T-helper 2 cell treated with Interferon-gamma antibody and Interleukin-4, amounts not matched to agents 5 μg/mL and 100 μg/mL, for 36 hours (primary cell): ENCODE results near the gene DOK6.

Experiments used
- DNase-seq: peaks from one replicate; pipeline ENCODE4 v3.0.0; 2021; ENCODE audit warnings: low spot score
- H3K27ac Mint-ChIP-seq: one replicate; pipeline ENCODE4 v1.8.0; 2021; ENCODE audit warnings: mild to moderate bottlenecking, mixed read lengths
- H3K27me3 Mint-ChIP-seq: one replicate; pipeline ENCODE4 v1.8.0; 2021; ENCODE audit warnings: low read depth, mixed read lengths
- H3K36me3 Mint-ChIP-seq: one replicate; pipeline ENCODE4 v1.8.0; 2021; ENCODE audit warnings: low read depth, mixed read lengths
- H3K4me1 Mint-ChIP-seq: one replicate; pipeline ENCODE4 v1.8.0; 2021; ENCODE audit warnings: low read depth, mixed read lengths
- H3K4me3 Mint-ChIP-seq: one replicate; pipeline ENCODE4 v1.8.0; 2022; ENCODE audit warnings: mild to moderate bottlenecking, moderate library complexity, mixed read lengths
- H3K9me3 Mint-ChIP-seq: one replicate; pipeline ENCODE4 v1.8.0; 2021; ENCODE audit warnings: mixed read lengths

DOK6 gene

DNA sequence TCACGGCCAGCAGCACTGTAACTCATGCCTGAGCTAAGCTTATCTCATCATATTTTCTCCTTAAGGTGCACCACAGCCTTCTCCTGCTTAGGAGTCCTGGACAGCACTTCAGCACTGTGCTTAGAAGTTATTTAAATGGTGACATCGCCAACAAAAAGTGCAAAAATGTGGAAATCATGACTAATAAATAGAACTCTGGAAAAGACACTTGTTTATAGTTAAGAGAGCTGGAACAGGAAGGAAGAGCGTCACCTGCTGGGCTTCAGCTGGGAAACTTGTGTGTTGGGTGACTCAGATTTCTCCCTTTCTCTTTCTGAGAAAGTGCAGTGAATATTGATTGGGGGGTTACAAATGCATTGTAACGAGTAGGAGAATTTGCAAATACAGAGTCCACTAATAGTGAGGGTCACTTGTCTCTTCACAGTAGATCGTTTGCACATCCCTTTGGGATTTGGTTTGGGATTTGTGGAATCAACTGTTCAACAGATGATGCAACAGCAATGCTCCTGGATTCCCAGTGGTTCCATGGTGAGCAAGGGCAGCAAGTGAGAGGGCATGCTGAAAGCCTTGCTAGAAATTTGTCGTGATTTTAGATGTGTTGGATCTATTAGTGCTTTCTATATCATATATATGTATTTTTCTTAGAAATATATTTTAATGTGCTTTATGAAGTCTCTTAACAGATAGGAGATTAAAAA, 84.2 kb downstream of the DOK6 start:
- Mint-ChIP-seq H3K4me3 (no peak overlapping the region), H3K36me3 (no peaks in the 10 kb centered on the region), H3K9me3 (no peaks in the 10 kb centered on the region), H3K27ac (no peak overlapping the region), H3K4me1 (no peaks in the 10 kb centered on the region), H3K27me3 (no peaks in the 10 kb centered on the region)
- DNase-seq, result no peak

DNA sequence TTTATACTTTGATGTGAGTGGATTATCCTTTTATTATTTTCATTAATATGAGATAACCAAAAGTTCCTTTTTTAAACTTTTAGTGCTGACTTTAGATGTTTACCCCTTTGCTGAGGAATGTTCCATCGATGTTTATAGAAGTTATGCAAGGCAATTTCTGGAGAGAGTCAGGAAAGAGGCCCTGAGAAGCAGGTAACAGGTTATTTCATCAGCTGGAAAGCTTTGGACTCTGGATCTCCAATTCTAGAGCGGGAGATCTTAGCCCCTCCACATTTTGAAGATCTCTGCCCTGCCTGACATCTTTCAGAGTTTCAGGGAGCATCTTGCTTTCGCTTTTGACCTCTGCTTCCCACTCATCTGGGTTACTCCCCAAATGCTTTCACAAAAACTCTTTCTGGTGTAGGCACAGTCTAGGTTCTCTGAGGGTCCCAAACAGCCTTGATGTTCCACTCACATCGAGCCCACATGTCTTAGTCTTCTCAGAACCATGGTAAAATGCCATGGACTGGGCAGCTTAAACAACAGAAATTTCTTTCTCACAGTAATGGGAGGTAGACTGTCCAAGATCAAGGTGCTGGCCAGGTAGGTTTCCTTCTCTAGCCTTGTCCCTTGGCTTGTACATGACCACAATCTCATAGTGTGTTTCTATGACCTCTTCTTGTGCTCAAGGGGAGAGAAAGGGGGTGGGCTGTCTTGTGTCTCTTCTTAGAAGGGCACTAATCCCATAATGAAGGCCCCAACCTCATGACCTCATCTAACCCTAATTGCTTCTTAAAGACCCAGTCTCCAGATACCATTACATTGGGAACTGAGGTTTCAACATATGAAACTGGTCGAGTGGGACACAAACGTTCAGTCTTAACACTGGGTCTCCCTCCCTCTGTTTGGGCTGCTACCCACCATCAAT, 87.1 kb downstream of the DOK6 start:
- DNase-seq, result no peak
- Mint-ChIP-seq H3K27me3 (no peaks in the 10 kb centered on the region), H3K36me3 (no peaks in the 10 kb centered on the region), H3K4me3 (no peak overlapping the region), H3K4me1 (no peaks in the 10 kb centered on the region), H3K27ac (no peak overlapping the region), H3K9me3 (no peaks in the 10 kb centered on the region)

DNA sequence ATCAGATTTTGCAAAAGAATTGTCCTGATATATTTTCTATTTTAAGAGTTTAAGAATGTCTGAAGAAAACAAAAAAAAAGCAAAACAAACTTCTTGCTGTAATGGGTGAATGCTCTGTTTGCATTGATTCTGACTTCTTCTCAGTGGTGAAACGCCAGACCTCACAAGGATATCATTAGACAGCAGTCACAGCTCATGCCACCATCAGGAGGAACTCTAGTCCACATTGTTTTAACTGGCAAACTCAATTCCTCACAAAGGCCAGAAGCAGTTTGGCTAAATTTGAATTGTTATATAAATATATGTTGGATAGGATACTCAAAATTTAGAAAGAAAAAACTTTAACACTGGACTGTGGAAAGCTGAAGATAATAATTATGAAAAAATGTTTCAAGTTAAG, 89.4 kb downstream of the DOK6 start:
- H3K27me3 Mint-ChIP-seq, result no peaks in the 10 kb centered on the region
- no peak overlapping the region for H3K27ac Mint-ChIP-seq
- no peak for DNase-seq
- H3K4me3 Mint-ChIP-seq, result no peak overlapping the region
- H3K9me3 Mint-ChIP-seq, result no peaks in the 10 kb centered on the region
- H3K36me3 Mint-ChIP-seq, result no peaks in the 10 kb centered on the region
- no peaks in the 10 kb centered on the region for H3K4me1 Mint-ChIP-seq

DNA sequence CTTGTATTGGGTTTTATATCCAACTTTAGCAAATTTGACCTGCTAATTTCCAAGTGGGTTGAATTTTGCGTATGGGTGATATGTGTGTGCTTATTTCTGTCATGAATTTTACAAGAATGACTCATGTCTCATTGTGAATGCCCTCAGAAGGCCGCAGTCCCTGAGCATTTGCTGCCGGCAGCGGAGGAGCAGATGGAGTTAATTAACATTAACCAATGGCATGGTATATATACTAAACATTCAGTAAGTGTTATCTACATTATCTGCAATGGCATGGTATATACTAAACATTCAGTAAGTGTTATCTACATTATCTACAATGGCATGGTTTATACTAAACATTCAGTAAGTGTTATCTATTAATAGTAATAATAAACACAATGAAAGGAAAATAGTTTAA, 90.1 kb downstream of the DOK6 start:
- Mint-ChIP-seq H3K36me3 (no peaks in the 10 kb centered on the region), H3K9me3 (no peaks in the 10 kb centered on the region), H3K27me3 (no peaks in the 10 kb centered on the region), H3K4me3 (no peak overlapping the region), H3K27ac (no peak overlapping the region), H3K4me1 (no peaks in the 10 kb centered on the region)
- no peak for DNase-seq

DNA sequence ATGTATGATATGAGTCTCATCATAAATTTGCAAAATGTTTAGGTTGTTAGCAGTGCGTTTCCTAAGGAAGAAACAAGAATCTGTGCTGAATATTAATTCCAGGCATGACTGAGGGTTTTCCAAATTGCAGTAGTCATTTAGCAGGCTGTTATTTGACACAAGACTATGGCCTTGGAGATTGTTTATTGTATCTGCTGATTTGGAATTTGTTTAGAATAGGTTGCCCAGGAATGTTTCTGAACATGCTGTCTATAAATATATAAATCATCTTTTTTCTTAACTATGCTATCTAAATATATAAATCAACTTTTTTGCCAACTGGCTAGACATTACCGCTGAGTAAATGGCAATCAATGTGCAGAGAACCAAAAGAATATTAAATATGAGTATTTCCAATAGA, 90.9 kb downstream of the DOK6 start:
- Mint-ChIP-seq H3K36me3 (no peaks in the 10 kb centered on the region), H3K27ac (no peak overlapping the region), H3K4me3 (no peak overlapping the region), H3K4me1 (no peaks in the 10 kb centered on the region), H3K27me3 (no peaks in the 10 kb centered on the region), H3K9me3 (no peaks in the 10 kb centered on the region)
- no peak for DNase-seq

DNA sequence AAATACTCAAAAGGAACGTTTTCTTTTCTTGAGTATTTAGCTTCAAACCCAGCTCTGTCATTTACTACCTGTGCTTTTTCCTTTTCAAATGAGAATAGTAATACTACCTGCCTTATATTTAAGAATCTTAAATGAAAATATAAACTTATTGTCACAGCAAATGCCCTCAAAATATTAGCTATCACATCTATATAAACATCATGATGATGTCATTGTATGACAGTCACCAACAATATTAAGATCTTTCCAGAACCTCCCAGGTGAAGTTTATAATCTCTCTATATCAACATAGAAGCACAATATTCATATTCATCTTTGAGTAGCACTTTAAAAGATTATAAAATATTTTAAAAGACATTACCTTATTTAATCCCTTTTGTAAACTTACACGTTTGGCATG, 92.2 kb downstream of the DOK6 start:
- no peak for DNase-seq
- Mint-ChIP-seq H3K9me3 (no peaks in the 10 kb centered on the region), H3K4me3 (no peak overlapping the region), H3K27ac (no peak overlapping the region), H3K36me3 (no peaks in the 10 kb centered on the region), H3K27me3 (no peaks in the 10 kb centered on the region), H3K4me1 (no peaks in the 10 kb centered on the region)

DNA sequence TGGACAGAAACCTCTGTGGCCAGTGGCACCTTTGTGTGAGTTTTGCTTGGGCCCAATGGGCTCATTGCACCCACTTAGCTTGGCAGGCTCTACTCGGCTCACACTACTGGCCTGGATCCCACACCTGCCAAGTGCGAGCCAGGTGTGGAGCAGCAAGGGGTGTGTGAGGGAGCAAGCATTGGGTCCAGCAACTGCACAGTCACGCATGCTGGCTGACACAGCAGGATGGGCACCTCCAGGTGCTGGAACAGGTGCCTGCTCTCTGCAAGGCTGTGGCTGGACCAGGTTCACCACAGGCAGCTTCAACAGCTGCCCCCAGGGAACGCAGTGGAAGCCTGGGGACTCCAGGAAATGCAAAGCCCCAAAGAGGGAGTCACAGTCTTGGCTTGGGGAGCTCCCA, 94.2 kb downstream of the DOK6 start:
- no peaks in the 10 kb centered on the region for H3K27me3 Mint-ChIP-seq
- H3K27ac Mint-ChIP-seq, result no peak overlapping the region
- DNase-seq, result no peak
- no peaks in the 10 kb centered on the region for H3K36me3 Mint-ChIP-seq
- no peaks in the 10 kb centered on the region for H3K4me1 Mint-ChIP-seq
- no peak overlapping the region for H3K4me3 Mint-ChIP-seq
- no peaks in the 10 kb centered on the region for H3K9me3 Mint-ChIP-seq

DNA sequence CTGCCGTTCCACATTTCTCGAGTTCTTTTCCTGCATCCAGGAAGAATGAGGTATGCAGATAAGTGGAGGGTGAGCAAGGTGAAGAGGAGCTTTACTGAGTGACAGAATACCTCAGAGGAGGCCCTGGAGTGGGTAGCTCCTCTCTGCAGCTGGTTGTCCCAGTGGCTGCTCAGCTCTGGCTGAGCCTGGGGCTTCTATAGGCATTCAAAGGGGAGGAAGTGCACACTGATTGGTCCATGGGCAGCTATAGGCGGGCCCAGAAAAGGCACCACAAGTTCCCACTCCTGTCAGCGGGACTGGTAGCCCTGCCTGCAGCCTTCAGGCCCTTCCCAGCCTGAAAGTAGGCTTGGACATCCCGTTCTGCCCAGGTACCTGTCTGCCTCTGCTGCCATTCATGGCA, 94.7 kb downstream of the DOK6 start:
- Mint-ChIP-seq H3K27me3 (no peaks in the 10 kb centered on the region), H3K36me3 (no peaks in the 10 kb centered on the region), H3K4me1 (no peaks in the 10 kb centered on the region), H3K4me3 (no peak overlapping the region), H3K9me3 (no peaks in the 10 kb centered on the region), H3K27ac (no peak overlapping the region)
- DNase-seq, result no peak

DNA sequence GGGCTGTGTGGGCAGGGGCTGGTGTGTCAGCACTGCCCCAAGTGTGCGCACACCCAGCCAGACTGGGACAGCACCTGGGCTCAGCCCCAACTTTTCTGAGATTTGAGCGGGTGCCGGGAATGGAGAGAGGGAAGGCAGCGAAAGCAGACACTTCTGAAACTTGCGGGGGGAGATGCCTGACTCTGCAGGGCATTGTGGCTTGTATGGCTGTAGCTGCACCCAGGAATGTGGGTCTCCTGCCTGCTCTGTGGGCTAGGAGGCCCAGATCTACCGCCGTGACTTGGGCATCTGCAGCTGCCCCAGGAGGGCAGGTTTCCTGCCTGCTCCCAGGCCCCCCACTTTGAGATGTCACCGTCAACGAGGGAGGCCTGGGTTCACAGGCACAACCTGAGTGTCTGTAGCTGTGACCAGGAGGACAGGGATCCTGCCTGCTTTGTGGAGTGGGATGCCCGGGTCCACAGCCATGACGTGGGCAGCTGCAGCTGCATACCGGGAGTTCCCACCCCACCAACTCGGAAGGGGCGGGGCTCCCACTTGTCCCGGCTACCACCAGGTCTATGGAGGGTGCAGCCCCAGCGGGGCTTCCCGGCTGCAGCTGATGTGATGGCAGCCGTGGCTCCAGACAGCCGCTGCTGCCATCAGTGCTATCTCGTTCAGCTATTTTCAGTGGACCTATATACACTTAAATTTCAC, 95.3 kb downstream of the DOK6 start:
- Mint-ChIP-seq H3K27me3 (no peaks in the 10 kb centered on the region), H3K9me3 (no peaks in the 10 kb centered on the region), H3K4me3 (no peak overlapping the region), H3K27ac (no peak overlapping the region), H3K4me1 (no peaks in the 10 kb centered on the region), H3K36me3 (no peaks in the 10 kb centered on the region)
- DNase-seq, result no peak

DNA sequence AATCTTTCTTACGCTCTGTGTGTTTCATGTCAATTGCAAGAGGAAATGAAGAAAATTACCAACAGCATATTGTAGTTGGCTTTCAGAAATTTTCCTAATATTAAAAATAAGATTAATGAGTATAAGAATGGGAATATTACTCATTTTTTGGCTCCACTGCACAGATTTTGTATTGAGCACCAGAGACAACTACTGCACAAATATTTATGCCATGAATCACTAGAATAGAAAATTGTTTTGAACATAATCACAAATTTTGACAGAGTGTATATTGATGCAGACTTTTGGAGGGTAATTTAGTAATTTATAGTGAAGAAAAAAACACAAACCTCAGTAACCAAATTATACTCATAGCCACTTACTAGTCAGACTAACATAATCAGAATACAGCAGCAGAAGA, 118.3 kb downstream of the DOK6 start:
- no peaks in the 10 kb centered on the region for H3K36me3 Mint-ChIP-seq
- no peaks in the 10 kb centered on the region for H3K9me3 Mint-ChIP-seq
- DNase-seq, result no peak
- no peaks in the 10 kb centered on the region for H3K4me1 Mint-ChIP-seq
- H3K27ac Mint-ChIP-seq, result no peak overlapping the region
- no peak overlapping the region for H3K4me3 Mint-ChIP-seq
- H3K27me3 Mint-ChIP-seq, result no peaks in the 10 kb centered on the region

DNA sequence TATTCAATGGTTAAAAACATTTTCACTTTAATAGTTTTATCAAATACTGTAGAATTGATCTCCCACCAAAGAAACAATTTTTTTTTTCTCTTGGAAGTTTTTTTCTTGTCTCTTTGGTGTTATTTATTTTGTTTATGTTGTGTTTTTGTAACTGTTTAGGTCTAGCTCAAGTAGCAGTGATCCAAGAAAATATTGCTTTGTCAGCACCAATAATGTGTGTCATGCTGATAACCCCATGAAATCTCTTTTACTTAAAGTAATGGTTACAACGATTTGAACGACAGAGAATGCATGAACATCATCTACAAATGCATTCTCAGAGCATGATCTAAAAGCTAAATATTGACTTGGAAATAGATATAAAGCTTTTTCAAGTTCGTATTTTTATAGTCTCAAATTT, 122.9 kb downstream of the DOK6 start:
- Mint-ChIP-seq H3K9me3 (no peaks in the 10 kb centered on the region), H3K27me3 (no peaks in the 10 kb centered on the region), H3K36me3 (no peaks in the 10 kb centered on the region), H3K27ac (no peak overlapping the region), H3K4me1 (no peaks in the 10 kb centered on the region), H3K4me3 (no peak overlapping the region)
- DNase-seq, result no peak

DNA sequence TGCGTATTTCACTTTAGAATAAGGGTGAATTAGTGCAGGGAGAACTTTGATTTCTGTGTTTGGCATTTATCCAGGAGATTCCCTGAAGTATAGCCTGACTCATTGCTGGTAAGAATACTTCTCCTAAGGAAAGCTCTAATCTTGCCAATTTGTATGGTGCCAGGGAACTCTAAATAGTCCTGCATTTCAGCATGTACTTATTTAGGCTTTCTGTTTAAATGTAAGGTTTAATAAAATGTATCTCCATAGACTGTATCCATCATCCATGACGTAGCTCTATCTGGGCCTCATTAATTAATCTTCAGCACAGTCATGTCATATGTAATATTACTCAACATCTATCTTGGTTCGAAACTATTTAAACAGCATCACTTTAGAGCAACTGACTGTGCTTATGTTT, 127.7 kb downstream of the DOK6 start:
- H3K27me3 Mint-ChIP-seq, result no peaks in the 10 kb centered on the region
- no peak overlapping the region for H3K4me3 Mint-ChIP-seq
- DNase-seq, result no peak
- H3K36me3 Mint-ChIP-seq, result no peaks in the 10 kb centered on the region
- H3K9me3 Mint-ChIP-seq, result no peaks in the 10 kb centered on the region
- H3K27ac Mint-ChIP-seq, result no peak overlapping the region
- no peaks in the 10 kb centered on the region for H3K4me1 Mint-ChIP-seq

DNA sequence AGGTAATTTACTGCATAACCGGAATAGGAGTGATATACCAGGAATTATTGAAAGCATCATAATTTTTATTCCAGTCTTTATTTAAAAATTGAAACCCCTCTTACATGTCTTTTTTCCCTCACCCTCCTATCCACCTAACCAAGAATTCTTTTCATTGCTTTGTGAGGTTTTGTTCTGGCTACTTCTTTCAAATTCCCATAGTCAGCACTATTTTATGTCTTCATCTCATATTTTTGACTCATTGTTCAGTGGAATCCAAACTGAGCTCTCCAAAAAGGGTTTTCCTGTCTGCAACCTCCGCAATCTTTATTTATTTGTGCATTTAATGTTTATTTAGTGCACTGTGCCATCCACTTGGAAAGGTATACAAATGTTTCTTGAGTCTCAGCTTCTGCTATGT, 128.5 kb downstream of the DOK6 start:
- Mint-ChIP-seq H3K27me3 (no peaks in the 10 kb centered on the region), H3K4me3 (no peak overlapping the region), H3K27ac (no peak overlapping the region), H3K9me3 (no peaks in the 10 kb centered on the region), H3K36me3 (no peaks in the 10 kb centered on the region), H3K4me1 (no peaks in the 10 kb centered on the region)
- DNase-seq, result no peak

DNA sequence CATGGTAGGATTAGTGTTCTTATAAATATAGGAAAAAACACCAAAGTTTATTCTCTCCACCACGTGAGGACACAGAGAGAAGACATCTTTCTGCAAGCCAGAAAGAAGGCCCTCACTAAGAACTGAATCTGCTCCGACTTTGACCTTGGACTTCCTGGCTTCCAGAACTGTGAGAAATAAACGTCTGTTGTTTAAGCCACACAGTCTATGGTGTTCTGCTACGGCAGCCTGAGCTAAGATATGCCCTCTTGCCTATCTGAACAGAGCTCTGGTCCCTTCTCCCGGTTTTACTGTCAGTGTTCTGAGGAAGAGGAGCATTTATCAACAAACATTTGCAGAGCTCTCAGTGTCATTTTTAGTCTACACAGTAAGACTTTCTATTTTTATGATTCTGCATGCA, 131.3 kb downstream of the DOK6 start:
- no peaks in the 10 kb centered on the region for H3K27me3 Mint-ChIP-seq
- no peaks in the 10 kb centered on the region for H3K36me3 Mint-ChIP-seq
- no peaks in the 10 kb centered on the region for H3K4me1 Mint-ChIP-seq
- no peak overlapping the region for H3K27ac Mint-ChIP-seq
- H3K9me3 Mint-ChIP-seq, result no peaks in the 10 kb centered on the region
- DNase-seq, result no peak
- no peak overlapping the region for H3K4me3 Mint-ChIP-seq
